Mesothelial cell of epicardium (in vitro differentiated cells): ENCODE measurements around the gene UCHL1. TPM values are rescaled to one million over a fixed set of nuclear protein-coding genes. Genes with fewer than 3 reads are reported as not detected.
"Not testable (repeated sequence)": the region's sequence is repeated elsewhere in the genome, so short reads cannot be mapped to it uniquely, and the experiment has no call there.

Experiments
- DNase-seq, 2 experiments: peaks; one replicate each; pipeline ENCODE4 v3.0.0; 2021; ENCODE audit warnings: low spot score in 2 of 2; ENCODE audit not compliant: unreplicated experiment in 2 of 2
- H3K27ac Mint-ChIP-seq: 2 replicates; pipeline ENCODE4 v1.8.0; 2021; ENCODE audit warnings: mixed read lengths
- H3K27me3 Mint-ChIP-seq: 2 replicates; pipeline ENCODE4 v1.8.0; 2021; ENCODE audit warnings: low read depth, mixed read lengths
- H3K36me3 Mint-ChIP-seq: 2 replicates; pipeline ENCODE4 v1.8.0; 2021; ENCODE audit warnings: mixed read lengths
- H3K4me1 Mint-ChIP-seq: 2 replicates; pipeline ENCODE4 v1.8.0; 2021; ENCODE audit warnings: mixed read lengths
- H3K4me3 Mint-ChIP-seq: 2 replicates; pipeline ENCODE4 v1.8.0; 2021; ENCODE audit warnings: mild to moderate bottlenecking, moderate library complexity, mixed read lengths
- H3K9me3 Mint-ChIP-seq: 2 replicates; pipeline ENCODE4 v1.8.0; 2021; ENCODE audit warnings: mixed read lengths
- total RNA-seq: library from RNA; stranded (reverse); gene quantifications from 3 replicates; pipeline ENCODE4 v1.2.1, GENCODE V29; 2021
- TF ChIP-seq, protein P1 (sequence below): fragments of 200-600 bp; sonication (generic); IDR thresholded peaks from one replicate; pipeline ENCODE4 v1.5.0; 2021; ENCODE audit warnings: antibody characterized with exemption; ENCODE audit not compliant: unreplicated experiment

The UCHL1 gene
- total RNA-seq, 1 donor from 2014 or later, result 163 TPM

DNA sequence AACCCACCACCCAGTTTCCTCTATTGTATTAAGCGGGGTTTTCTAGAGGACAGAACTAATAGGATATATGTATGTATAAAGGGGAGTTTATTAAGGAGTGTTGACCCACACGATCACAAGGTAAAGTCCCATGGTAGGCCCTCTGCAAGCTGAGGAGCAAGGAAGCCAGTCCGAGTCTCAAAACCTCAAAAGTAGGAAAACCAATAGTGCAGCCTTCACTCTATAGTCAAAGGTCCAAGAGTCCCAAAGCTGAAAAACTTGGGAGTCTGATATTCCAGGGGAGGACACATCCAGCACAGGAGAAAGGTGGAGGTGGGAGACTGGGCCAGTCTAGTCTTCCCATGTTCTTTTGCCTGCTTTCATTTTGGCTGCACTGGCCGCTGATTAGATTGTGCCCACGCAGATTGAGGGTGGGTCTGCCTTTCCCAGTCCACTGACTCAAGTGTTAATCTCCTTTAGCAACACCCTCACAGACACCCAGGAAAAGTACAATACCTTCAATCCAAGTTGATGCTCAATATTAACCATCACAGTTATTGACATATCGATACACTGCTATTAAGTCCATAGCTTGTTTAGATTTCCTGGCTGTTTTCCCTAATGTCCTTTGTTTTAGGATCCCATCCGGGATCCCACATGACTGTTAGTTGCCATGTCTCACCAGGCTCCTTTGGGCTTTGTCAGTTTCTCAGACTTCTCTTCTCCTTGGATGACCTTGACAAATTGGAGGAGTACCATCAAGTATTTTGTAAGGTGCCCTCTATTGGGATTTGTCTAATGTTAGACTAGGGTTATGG, 12.2 kb downstream of the UCHL1 start:
- Mint-ChIP-seq H3K9me3 (no peaks in the 10 kb centered on the region), H3K27me3 (no peaks in the 10 kb centered on the region), H3K36me3 (peaks cover 22% of the 10 kb centered on the region), H3K4me1 (no peaks in the 10 kb centered on the region), H3K27ac (no peak overlapping the region), H3K4me3 (no peak overlapping the region)
- DNase-seq, result no peak
- TF ChIP-seq, protein P1, sequence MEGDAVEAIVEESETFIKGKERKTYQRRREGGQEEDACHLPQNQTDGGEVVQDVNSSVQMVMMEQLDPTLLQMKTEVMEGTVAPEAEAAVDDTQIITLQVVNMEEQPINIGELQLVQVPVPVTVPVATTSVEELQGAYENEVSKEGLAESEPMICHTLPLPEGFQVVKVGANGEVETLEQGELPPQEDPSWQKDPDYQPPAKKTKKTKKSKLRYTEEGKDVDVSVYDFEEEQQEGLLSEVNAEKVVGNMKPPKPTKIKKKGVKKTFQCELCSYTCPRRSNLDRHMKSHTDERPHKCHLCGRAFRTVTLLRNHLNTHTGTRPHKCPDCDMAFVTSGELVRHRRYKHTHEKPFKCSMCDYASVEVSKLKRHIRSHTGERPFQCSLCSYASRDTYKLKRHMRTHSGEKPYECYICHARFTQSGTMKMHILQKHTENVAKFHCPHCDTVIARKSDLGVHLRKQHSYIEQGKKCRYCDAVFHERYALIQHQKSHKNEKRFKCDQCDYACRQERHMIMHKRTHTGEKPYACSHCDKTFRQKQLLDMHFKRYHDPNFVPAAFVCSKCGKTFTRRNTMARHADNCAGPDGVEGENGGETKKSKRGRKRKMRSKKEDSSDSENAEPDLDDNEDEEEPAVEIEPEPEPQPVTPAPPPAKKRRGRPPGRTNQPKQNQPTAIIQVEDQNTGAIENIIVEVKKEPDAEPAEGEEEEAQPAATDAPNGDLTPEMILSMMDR, result no peak

DNA sequence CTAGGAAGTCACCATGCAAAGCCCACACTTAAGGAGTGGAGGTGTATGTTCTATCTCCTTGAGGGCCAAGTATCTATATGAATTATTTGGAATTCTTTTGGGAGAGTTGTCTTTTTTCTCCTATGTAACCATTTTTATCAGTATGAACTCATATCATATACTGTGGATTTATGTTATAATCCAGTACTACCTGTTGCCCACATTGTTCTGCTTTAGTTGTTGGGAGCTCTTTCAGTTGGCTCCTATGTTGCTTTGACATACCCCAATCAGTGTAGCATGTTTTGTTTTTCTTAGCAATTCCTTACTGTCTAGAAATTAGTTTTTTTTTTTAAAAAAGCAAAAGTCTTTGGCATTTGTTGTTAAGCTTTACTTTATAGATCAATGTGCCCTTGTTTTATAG, 13.0 kb downstream of the UCHL1 start:
- H3K9me3 Mint-ChIP-seq, result peaks cover 1% of the 10 kb centered on the region
- DNase-seq, result no peak
- TF ChIP-seq, protein P1, result no peak
- no peaks in the 10 kb centered on the region for H3K27me3 Mint-ChIP-seq
- no peaks in the 10 kb centered on the region for H3K4me1 Mint-ChIP-seq
- no peak overlapping the region for H3K27ac Mint-ChIP-seq
- peaks cover 19% of the 10 kb centered on the region for H3K36me3 Mint-ChIP-seq
- no peak overlapping the region for H3K4me3 Mint-ChIP-seq

DNA sequence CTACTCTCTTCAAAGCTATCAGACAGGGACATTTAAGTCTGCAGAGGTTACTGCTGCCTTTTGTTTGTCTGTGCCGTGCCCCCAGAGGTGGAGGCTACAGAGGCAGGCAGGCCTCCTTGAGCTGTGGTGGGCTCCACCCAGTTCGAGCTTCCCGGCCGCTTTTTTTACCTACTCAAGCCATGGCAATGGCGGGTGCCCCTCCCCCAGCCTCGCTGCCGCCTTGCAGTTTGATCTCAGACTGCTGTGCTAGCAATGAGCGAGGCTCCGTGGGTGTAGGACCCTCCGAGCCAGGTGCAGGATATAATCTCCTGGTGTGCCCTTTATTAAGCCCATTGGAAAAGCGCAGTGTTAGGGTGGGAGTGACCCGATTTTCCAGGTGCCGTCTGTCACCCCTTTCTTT, 19.2 kb downstream of the UCHL1 start:
- H3K27ac Mint-ChIP-seq, H3K27me3 Mint-ChIP-seq, H3K4me1 Mint-ChIP-seq, H3K36me3 Mint-ChIP-seq, H3K4me3 Mint-ChIP-seq, DNase-seq: not testable (repeated sequence)
- peaks cover 14% of the 10 kb centered on the region for H3K9me3 Mint-ChIP-seq

DNA sequence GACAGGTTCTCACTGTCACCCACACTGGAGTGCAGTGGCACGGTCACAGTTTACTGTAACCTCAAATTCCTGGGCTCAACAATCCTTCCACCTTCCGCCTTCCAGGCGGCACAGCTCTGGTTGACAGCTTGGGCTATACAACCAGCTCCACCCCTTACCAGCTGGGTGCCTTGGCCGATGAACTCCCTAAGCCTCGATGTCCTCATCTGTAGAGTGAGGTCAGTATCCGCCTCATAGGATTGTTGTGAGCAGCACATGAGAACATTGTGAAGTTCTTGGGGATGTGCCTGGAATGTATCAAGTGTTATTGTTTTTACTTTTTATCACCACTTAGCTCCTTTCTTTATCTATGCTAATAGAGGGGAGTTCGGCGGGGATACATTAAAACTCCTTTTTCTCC, 23.3 kb downstream of the UCHL1 start:
- Mint-ChIP-seq H3K36me3 (peaks cover 3% of the 10 kb centered on the region), H3K27me3 (no peaks in the 10 kb centered on the region), H3K9me3 (peaks cover 10% of the 10 kb centered on the region), H3K27ac (no peak overlapping the region), H3K4me1 (peaks cover 6% of the 10 kb centered on the region), H3K4me3 (no peak overlapping the region)
- DNase-seq, result no peak
- TF ChIP-seq, protein P1, result no peak

DNA sequence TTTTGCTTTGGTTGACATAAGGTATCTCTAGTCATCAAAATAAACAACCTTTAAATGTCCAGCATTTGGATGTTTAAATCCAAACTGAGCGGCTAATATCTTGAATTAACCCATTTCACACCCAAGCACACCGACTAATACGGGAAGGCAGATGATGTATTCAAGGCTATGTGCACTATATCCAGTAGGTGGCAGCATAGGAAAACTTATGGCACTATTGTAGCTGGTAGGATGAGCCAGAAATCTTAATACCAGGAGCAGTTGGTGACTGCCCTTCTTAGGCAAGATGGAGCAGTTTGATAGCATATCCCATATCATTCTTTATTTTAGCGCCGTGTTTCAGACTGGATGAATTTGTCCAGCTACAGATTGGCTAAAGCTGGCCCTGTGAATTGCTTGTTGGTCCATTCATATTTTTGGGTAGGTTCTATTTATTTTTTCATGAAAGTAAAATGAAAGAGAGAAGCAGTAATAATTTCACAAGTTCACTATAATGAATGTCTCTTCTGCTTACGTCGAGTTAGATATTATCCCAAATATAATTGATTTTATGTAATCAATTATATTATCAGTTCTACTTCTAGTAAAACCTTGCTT, 24.4 kb downstream of the UCHL1 start:
- Mint-ChIP-seq H3K9me3 (peaks cover 8% of the 10 kb centered on the region), H3K4me3 (no peak overlapping the region), H3K27ac (no peak overlapping the region), H3K4me1 (peaks cover 12% of the 10 kb centered on the region), H3K36me3 (peaks cover 2% of the 10 kb centered on the region), H3K27me3 (no peaks in the 10 kb centered on the region)
- TF ChIP-seq, protein P1, result peak; percentile 91
- DNase-seq, result no peak

DNA sequence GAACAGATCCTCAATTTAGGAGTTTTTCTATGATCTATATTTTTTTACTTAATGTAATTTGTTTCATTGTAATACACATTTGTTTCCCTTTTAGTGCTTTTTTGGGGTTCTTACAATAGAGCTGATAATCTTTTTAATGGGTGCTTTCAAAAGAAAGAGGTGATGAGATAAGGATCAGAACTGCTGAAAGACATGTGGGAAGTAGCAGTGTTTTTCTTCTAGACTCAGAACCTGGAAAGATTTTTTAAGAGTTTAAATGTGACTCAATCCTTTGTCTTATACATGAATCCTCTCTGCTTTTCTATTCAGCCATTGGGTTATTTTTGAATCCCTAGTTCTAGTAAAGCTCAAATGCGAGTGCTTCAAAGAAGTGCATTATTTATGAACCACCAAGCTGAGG, 25.6 kb downstream of the UCHL1 start:
- H3K27me3 Mint-ChIP-seq, result no peaks in the 10 kb centered on the region
- H3K27ac Mint-ChIP-seq, result peak overlapping the region; percentile 81
- no peak overlapping the region for H3K4me3 Mint-ChIP-seq
- no peak for DNase-seq
- H3K36me3 Mint-ChIP-seq, result no peaks in the 10 kb centered on the region
- peaks cover 4% of the 10 kb centered on the region for H3K9me3 Mint-ChIP-seq
- H3K4me1 Mint-ChIP-seq, result peaks cover 19% of the 10 kb centered on the region
- TF ChIP-seq, protein P1, result no peak
